KMS-11 (cell line): ENCODE results near the gene MAPK14.

Experiments used
- H2AFZ ChIP-seq: fragments of 200-600 bp; sonication (generic); 2 replicates; pipeline ENCODE4 v1.6.1; 2016; ENCODE audit warnings: antibody characterized with exemption, mixed run types, low read depth
- H3K27ac ChIP-seq: fragments of 200-600 bp; sonication (generic); 2 replicates; pipeline ENCODE4 v1.6.1; 2016; ENCODE audit warnings: mild to moderate bottlenecking, mixed run types
- H3K27me3 ChIP-seq: fragments of 200-600 bp; sonication (generic); 2 replicates; pipeline ENCODE4 v1.6.1; 2017; ENCODE audit warnings: mild to moderate bottlenecking, low read depth, mixed run types, moderate library complexity; ENCODE audit not compliant: insufficient read depth
- H3K36me3 ChIP-seq: fragments of 200-600 bp; sonication (generic); 2 replicates; pipeline ENCODE4 v1.6.1; 2017; ENCODE audit warnings: mild to moderate bottlenecking, mixed run types; ENCODE audit not compliant: insufficient read depth
- H3K4me1 ChIP-seq: fragments of 200-600 bp; sonication (generic); 2 replicates; pipeline ENCODE4 v1.6.1; 2016; ENCODE audit warnings: mild to moderate bottlenecking, low read depth, mixed run types; ENCODE audit not compliant: poor library complexity, severe bottlenecking
- H3K4me2 ChIP-seq: fragments of 200-600 bp; sonication (generic); 2 replicates; pipeline ENCODE4 v1.7.0; 2016; ENCODE audit warnings: mild to moderate bottlenecking, mixed run types
- H3K4me3 ChIP-seq: fragments of 200-600 bp; sonication (generic); IDR thresholded peaks from 2 replicates; pipeline ENCODE4 v1.6.1; 2017; ENCODE audit warnings: low read depth, low read length, mixed read lengths; ENCODE audit not compliant: insufficient read depth
- H3K79me2 ChIP-seq: fragments of 200-600 bp; sonication (generic); 2 replicates; pipeline ENCODE4 v1.6.1; 2016; ENCODE audit warnings: low read depth, mixed run types; ENCODE audit not compliant: insufficient read depth
- H3K9ac ChIP-seq: fragments of 200-600 bp; sonication (generic); 2 replicates; pipeline ENCODE4 v1.6.1; 2016; ENCODE audit warnings: mild to moderate bottlenecking, mixed run types
- H4K20me1 ChIP-seq: fragments of 200-600 bp; sonication (generic); 2 replicates; pipeline ENCODE4 v1.6.1; 2016; ENCODE audit warnings: mild to moderate bottlenecking, mixed run types; ENCODE audit not compliant: insufficient read depth
- TF ChIP-seq, protein P1 (sequence below): fragments of 200-600 bp; sonication (generic); conservative IDR thresholded peaks from 2 replicates; pipeline ENCODE4 v1.6.1; 2017; ENCODE audit warnings: low read depth, mild to moderate bottlenecking, antibody characterized with exemption, low read length, moderate library complexity, mixed read lengths

MAPK14 gene

DNA sequence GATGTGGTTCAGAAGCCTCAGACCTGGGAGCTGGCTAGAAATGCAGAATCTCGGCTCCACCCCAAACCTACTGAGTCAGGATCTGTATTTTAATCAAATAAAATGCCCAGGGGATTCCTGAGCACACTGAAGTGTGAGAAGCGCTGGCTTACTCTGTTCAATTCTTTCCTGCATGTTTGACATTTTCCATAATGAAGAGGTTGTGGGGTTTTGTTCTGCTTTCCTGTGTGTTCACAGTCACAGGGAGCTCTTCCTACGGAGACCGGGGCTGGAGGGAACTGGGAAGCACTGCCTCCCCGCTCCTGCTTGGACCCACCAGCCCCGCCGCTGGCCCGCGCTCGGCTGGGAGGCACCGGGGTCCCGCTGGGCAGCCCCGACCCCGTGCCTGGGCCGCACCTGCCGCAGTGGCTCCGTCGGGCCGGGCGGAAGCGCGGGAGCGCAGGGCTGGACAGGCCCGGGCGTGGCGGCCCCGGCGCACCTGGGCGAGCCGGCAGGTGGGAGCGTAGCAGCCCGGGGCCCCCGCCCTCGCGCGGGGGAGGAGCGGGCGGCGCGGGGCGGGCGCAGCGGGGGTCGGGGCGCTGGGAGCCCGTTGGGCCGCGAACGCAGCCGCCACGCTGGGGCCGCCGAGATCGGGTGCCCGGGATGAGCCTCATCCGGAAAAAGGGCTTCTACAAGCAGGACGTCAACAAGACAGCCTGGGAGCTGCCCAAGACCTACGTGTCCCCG, 102.5 kb downstream of the MAPK14 start, which contains the start of gene MAPK13:
TSS of gene MAPK13 (plus strand) at position 573 of the 726 bp plus-strand sequence. CDS start at position 643, 70 bp downstream.
- Histone ChIP-seq H3K4me1 (peaks cover 48% of the 10 kb centered on the region), H3K27ac (peak within 1 kb of the TSS; percentile 93), H3K4me2 (peak within 1 kb of the TSS; percentile 91), H3K4me3 (no peak within 1 kb of the TSS), H3K27me3 (no peaks in the 10 kb centered on the region), H3K79me2 (no peaks in the 10 kb centered on the region), H3K36me3 (no peaks in the 10 kb centered on the region), H3K9ac (peak within 1 kb of the TSS; percentile 93), H2AFZ (peak within 1 kb of the TSS; percentile 93), H4K20me1 (no peaks in the 10 kb centered on the region)
- TF ChIP-seq, protein P1, sequence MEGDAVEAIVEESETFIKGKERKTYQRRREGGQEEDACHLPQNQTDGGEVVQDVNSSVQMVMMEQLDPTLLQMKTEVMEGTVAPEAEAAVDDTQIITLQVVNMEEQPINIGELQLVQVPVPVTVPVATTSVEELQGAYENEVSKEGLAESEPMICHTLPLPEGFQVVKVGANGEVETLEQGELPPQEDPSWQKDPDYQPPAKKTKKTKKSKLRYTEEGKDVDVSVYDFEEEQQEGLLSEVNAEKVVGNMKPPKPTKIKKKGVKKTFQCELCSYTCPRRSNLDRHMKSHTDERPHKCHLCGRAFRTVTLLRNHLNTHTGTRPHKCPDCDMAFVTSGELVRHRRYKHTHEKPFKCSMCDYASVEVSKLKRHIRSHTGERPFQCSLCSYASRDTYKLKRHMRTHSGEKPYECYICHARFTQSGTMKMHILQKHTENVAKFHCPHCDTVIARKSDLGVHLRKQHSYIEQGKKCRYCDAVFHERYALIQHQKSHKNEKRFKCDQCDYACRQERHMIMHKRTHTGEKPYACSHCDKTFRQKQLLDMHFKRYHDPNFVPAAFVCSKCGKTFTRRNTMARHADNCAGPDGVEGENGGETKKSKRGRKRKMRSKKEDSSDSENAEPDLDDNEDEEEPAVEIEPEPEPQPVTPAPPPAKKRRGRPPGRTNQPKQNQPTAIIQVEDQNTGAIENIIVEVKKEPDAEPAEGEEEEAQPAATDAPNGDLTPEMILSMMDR, result no peak

DNA sequence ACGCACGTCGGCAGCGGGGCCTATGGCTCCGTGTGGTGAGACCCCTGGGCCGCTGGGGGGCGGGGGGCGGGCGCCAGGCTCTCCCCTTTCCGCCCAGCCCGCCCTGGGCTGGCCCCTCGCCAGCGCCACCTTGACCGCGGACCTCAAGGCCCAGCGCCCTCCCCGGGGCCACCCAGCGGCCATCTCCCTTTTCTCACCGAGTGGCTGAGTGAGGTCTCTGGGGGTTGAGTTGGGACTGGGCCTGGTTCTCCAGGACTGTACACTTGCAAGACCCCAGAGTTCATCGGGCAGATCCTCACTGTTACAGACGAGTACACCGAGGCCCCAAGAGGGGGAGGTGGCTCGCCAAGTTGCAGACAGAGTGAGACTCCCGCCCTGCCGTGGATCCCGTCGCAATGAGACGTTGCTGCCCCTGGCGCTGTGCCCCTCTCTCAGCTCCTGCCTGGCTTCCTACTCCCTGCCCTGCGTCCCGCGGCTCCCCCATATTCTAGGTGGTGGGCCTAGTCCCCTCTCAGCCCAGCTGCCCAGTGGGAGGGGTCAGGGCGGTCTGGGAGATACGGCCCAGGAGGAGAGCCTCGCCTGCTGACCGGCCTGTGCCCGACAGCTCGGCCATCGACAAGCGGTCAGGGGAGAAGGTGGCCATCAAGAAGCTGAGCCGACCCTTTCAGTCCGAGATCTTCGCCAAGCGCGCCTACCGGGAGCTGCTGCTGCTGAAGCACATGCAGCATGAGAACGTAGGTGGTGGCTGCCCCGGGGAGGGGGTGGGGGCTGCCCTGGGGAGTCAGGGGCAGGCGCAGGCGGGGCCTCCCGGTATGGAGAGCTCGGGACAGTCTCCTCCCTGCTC, 103.3 kb downstream of the MAPK14 start:
- Histone ChIP-seq H3K36me3 (no peaks in the 10 kb centered on the region), H3K27ac (peak overlapping the region; percentile 93), H3K9ac (peak overlapping the region; percentile 93), H2AFZ (peak overlapping the region; percentile 93), H3K27me3 (no peaks in the 10 kb centered on the region), H4K20me1 (no peaks in the 10 kb centered on the region), H3K4me2 (peak overlapping the region; percentile 91), H3K79me2 (no peaks in the 10 kb centered on the region), H3K4me3 (no peak overlapping the region), H3K4me1 (peaks cover 48% of the 10 kb centered on the region)
- TF ChIP-seq, protein P1, result no peak

DNA sequence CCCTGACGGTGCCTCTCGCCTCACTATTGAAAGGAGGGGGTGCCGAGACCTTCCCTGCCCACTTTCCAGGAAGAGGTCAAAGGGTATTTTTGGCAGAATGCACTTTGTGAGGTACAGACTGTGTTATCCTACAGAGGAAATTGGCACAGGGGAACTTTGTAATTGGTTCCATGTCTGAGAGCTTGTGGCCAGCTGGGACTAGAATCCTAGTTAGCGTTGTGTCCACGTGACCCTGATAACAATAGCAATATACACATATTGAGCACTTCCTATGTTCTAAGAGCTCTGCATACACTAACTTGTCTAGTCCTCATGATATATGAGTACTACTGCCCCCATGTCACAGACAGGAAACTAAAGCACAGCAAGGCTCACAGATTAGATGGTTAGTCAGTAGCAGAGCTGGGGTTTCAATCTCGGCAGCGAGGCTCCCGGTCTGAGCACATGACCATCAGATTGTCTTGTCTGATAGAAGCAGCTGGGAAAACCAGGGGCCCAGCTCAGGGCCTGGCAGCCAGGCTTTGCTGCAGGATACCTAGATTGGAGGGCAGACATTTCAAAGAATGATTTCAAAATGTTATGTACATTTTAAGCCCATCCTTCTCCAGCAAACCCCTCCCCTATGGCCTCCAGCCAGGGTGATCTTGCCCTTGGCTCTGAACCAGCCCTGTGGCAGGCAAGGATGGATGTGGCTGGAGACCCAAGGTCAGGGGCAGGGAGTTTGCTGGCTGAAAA, 104.1 kb downstream of the MAPK14 start:
- peaks cover 45% of the 10 kb centered on the region for H3K4me1 ChIP-seq

More for the DNA sequence above, 104.1 kb downstream of the MAPK14 start:
- H3K36me3 ChIP-seq, result no peaks in the 10 kb centered on the region
- H3K4me2 ChIP-seq, result peak overlapping the region; percentile 91
- no peak overlapping the region for H3K4me3 ChIP-seq
- peak overlapping the region; percentile 93 for H3K9ac ChIP-seq
- H3K27me3 ChIP-seq, result no peaks in the 10 kb centered on the region
- H4K20me1 ChIP-seq, result no peaks in the 10 kb centered on the region
- TF ChIP-seq, protein P1, result no peak; the same call in 1 of the 2 replicates
- peak overlapping the region; percentile 93 for H3K27ac ChIP-seq
- peak overlapping the region; percentile 93 for H2AFZ ChIP-seq
- H3K79me2 ChIP-seq, result no peaks in the 10 kb centered on the region
